ENCODE data around the gene FN3KRP.

DNA sequence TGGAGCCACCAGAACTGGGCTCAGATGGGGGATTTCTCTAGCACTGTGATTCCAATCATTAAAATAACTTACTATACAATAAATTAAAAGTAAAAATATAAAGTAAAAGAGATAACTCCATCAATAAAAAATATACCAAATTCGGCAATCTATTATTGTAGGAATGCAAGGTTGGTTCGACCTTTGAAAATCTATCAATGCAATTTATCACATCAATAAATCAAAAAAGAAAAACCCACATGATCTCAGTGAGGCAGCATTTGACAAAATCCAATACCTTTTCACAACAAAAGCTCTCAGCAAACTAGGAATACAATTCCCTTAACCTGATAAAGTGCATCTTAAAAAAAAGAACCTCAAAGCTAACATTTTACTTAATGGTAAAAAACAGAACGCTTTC is 35.0 kb upstream of the FN3KRP start:
- no peak for TF ChIP-seq POLR2A (IDR thresholded peaks at IDR 0.05)
- TF ChIP-seq, protein P1, sequence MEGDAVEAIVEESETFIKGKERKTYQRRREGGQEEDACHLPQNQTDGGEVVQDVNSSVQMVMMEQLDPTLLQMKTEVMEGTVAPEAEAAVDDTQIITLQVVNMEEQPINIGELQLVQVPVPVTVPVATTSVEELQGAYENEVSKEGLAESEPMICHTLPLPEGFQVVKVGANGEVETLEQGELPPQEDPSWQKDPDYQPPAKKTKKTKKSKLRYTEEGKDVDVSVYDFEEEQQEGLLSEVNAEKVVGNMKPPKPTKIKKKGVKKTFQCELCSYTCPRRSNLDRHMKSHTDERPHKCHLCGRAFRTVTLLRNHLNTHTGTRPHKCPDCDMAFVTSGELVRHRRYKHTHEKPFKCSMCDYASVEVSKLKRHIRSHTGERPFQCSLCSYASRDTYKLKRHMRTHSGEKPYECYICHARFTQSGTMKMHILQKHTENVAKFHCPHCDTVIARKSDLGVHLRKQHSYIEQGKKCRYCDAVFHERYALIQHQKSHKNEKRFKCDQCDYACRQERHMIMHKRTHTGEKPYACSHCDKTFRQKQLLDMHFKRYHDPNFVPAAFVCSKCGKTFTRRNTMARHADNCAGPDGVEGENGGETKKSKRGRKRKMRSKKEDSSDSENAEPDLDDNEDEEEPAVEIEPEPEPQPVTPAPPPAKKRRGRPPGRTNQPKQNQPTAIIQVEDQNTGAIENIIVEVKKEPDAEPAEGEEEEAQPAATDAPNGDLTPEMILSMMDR (IDR thresholded peaks at IDR 0.05), result no peak
- TF ChIP-seq POLR2AphosphoS5 (IDR thresholded peaks at IDR 0.05; ENCODE audit: insufficient read depth in 1 of 2, low read depth in 1 of 2), result no peak
